HG02678 (cell line): ENCODE measurements around the gene PTPRK.

Source experiments
- ATAC-seq: cut with Tn5 transposase; IDR thresholded peaks from one replicate; pipeline ENCODE4 v1.9.1; 2021; ENCODE audit warnings: mild to moderate bottlenecking, moderate library complexity; ENCODE audit not compliant: unreplicated experiment

The PTPRK gene

DNA sequence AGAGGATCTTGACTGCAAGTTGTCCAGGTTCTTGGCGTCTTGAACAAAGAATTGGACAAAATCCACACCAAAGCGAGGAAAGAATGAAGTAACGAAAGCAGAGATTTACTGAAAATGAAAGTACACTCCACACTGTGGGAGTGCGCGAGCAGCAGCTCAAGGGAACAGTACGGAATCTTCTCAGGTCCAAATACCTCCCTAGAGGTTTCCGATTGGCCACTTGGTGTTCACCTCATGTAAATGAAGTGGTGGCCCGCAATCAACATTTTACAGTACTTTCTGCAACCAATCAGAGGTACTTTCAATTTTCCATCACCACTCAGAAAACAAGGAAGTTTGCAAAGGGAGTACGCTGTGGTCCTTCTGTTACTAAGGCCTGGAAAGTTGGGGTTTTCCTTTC lies 122.4 kb downstream of the PTPRK start:
- ATAC-seq: no peak

DNA sequence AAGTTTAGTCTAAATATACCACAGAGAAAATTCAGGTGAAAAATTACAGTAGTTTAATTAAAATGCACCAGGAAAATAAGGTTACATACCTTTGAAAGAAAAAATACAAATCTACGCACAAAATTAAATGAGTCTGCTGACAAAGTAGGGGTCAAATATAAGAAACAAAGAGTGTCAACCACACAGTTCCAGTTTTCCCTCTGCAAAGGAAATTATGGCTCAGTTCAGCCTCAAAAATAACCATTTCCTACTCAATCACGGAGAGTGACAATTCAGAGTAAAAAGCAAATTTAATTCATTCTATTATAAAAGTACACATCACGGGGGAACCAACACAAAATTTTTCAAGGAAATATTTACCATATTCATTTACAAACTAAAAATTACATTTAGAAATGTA lies 124.8 kb downstream of the PTPRK start:
- ATAC-seq: no peak

GRCh38 chr6:128395188-128395587 lies 125.2 kb downstream of the PTPRK start:
- ATAC-seq: no peak

DNA sequence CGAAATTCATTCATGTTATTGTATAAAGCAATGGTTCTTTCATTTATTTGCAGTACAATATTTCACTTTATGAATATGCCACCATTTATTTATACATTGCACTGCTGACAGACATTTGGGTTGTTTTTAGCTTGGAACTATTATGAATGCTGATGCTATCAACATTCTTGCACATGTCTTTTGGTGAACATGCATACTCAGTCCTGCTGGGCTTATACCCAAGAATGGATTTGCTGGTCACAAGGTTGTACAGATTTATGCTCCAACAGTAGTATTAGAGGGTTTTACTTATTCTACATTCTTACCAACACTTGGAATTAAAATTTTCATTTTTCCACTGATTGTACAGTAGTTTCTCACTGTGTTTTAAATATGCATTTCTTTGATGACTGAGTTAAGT lies 126.2 kb downstream of the PTPRK start:
- ATAC-seq: no peak

- no peak for ATAC-seq
Measured at GRCh38 chr6:128389820-128390534, 130.4 kb downstream of the PTPRK start.

GRCh38 chr6:128388380-128388779 lies 132.0 kb downstream of the PTPRK start:
- no peak for ATAC-seq

DNA sequence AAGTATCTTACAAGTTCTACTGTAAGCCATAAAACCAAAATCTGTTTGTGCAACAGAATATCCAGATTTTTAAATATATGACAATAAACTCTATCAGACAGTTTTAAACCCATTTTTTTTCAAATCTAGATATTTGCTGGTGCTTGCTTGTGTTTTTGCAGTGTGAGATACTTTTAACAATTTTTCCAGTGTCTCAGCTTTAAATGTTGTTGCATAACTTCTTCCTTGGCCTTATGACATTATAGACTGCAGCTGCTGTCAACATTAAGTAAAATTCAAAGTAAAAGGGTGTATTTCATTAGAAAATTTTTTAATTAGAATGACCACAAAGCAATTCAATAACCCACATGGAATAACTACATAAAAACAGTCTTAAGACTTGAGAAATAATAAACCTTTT lies 139.5 kb downstream of the PTPRK start:
- ATAC-seq: no peak

- ATAC-seq: no peak
Measured at GRCh38 chr6:128379577-128379976, 140.8 kb downstream of the PTPRK start.

DNA sequence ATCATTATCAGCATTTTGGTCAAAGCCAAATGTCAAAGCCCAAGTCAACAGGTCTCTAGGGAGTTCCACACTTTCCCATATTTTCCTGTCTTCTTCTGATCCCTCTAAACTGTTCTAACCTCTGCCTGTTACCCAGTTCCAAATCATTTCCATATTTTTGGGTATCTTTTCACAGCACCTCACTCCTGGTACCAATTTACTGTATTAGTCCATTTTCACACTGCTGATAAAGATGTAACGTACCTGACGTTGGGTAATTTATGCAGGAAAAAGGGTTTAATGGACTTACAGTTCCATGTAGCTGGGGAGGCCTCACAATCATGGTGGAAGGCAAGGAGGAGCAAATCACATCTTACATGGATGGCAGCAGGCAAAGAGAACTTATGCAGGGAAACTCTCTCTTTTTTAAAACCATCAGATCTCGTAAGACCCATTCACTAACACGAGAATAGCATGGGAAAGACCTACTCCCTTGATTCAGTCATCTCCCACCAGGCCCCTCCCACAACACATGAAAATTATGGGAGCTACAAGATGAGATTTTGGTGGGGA lies 143.4 kb downstream of the PTPRK start:
- no peak for ATAC-seq

DNA sequence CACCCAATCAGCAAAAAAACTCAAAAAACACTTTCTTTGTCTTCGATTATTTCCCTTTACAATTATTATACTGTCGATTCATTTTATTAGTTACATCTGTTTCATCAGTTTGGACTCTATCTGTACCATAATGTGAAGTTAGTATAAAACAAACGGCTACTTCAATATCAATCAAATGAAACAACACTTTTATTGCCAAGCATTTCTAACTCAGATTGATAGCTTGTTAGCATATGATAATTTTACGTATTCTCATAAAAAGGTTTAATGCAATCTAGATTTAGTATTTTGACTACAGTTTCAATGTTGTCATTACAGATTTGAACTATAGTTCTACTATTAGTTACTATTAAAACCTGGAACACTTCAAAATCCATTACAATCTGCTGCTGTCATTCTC lies 149.3 kb downstream of the PTPRK start:
- ATAC-seq: no peak

DNA sequence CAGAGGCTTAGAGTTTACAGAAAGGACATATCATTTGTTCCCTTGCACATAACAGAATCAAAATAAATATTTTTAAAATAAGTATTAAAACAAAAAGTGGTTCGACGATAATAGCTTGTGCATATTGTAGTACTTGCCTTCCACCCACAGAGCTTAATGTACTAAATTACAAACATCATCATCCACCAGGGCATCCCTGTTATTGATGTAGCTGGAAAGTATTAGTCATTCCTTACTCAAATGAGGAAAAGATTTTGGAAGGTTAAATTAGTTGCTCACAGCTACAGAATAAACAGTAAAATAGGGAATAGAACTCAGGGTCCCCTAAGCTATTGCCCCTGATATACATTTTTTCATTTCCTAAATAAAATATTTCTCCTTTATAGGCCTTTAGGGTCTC lies 150.3 kb downstream of the PTPRK start:
- ATAC-seq: no peak

DNA sequence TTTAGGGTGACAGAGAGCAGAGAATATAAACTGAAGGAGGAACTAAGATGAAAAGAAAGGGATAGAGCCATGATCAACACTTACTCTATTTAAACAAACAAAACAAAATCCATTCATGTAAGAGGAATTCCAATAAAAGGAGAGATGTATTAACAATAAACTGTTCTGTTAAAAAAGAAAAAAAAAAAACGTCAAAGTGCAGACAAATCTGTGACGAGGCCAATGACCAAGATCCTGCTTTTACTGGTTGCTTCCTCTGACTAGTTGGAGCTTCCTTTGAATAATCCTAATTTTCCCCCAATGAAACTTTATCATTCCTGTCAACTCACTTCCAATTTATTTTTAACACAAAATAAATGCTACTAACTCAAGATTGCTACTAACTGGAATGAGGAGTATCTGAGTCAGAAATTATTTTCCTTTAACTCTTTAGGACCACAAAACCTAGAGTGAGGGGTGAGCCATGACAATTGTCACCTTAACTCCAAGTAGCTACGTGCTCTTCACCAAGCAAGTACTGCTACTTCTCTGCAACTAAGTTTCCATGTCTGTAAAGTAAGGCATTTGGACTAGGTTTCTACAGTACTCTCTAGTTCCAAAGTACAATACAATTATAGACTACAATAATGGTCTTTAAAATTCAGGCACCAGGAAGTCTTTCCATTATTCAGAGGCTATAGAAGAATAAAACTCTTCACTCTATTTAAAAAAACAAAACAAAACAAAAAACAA lies 152.0 kb downstream of the PTPRK start:
- ATAC-seq: no peak

GRCh38 chr6:128367437-128367836 lies 153.0 kb downstream of the PTPRK start:
- no peak for ATAC-seq

- ATAC-seq: no peak
Measured at GRCh38 chr6:128365520-128366160, 154.8 kb downstream of the PTPRK start.

DNA sequence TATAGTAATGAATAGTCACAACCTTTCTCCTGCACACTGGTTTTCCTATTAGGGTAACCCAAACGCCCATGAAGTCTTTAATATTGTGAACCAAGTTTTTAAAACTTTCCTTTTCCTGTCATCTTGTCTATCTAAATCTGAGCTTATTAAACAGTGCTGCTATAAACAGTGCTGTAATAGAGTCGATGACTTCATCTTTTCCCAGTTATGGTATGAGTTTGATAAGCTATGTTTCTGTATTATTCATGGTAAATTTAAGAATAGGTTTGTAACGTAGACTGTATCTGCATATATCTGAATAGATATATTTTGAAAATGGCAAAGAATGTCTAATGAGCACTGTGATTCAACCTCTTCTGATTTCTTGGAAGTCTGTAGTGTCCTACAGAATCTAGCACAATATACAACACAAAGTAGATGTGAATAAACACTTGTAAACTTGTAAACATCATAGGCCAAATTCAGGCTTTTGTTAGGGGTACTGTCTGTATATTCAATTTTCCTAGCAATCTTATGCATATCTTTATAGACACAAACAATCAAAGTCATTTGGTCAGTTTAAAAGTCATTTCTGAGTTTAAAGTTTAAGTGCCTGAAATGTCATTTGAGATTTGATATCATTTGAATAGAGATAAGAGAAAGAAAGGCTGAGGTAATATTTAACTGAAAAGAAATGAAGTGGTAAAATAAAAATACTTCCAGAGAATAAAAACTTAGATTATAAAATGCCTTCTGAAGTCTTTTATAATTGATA lies 155.5 kb downstream of the PTPRK start:
- no peak for ATAC-seq

DNA sequence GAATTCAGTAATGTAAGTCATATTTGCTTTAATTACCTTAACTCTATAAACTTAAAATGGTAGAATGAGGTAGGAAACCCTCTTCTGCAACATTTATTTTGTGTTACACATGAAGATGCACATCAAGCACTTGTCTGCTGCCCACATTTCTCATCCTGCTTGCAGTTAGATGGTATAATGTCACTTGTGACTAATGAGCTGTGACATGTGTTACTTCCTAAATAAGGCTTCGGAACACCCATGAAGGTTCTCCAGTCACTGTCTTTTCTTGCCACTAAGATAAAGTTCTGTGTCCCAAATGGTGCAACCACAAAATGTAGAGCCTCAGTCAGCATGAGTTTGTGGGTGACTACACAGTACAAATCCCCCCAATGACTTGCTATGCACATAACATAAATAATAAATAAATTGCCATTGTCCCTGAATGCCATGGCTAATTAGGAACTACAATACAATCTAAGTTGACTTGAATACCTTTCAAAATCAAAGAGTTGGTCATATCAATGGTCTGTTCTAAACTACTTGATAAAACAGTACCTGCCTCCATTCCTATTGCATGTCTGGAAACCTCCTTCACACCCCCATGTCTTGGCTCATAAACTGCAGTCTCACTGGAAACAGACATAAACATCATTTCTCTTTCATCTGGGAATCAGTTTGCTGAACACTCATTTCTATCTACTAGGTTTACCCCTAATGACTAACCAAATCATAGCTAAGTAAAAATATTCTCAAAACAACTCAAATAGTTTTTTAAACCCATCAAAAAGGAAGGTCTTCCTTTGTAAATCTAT lies 157.2 kb downstream of the PTPRK start:
- ATAC-seq: no peak

- no peak for ATAC-seq
Measured at GRCh38 chr6:128361378-128361777, 159.0 kb downstream of the PTPRK start.

DNA sequence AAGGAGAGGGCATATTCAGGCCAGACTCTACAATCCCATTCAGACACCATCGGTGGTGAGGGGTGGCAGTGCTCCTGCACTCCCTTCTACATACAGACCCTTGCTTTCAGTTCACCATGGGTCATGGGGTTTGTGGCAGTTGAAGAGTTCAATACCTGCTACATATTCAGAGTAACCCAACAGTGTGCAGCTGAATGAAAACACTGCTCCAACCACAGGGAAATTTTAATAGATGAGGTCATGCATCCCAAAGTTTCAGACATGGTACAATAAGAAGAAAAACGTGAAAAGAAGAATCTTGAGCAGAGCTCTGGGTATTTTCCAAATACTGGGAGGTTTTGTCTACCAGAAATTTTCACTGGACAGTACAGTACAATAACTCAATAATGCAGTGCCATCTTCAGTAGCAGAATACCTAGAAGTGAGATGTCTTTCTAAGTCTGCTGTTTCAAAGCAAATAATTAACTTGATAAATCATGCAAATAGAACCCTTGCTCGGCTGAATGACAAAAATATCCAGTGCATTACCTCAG lies 162.1 kb downstream of the PTPRK start:
- no peak for ATAC-seq

DNA sequence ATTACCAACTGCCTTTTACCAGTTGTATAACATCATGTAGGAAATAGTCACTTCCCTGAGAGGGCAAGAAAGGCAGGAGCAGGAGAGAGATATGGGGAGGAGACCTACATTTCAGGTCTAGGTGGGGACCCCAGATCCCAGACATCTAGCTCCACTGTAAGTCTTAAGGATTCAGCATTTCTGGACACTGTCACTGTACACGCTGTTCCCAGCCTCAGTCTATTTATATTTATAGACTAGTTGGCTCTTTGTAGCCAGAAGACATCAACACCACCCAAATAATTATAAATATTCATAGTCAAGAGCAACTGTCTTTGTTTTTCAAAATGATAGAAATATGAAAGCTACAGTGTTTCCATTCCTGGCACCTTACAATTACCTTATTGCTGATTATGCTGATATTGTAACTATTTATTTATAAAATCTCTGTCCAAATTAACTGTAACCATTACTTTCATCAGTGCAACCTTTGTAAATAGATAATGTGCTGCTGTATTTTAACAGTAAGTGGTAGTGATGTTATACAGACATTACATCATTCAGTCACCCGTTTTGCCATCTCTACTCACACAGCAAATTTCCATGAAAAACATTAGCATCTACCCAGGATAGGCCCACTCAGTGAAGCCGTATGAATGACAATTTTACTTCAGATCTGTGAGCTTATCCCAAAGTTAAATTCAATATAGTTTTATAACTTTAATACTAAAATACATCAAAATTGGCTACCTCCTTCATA lies 162.8 kb downstream of the PTPRK start:
- ATAC-seq: no peak
